GM18526 (cell line): ENCODE results near the gene SMYD3.

Source experiments
- POLR2A ChIP-seq: IDR thresholded peaks from 3 replicates; pipeline ENCODE4 v1.6.1; 2011; ENCODE audit not compliant: insufficient read length; ENCODE audit errors: extremely low read depth

SMYD3 gene

GRCh38 chr1:246506674-246507481 lies at the start of gene SMYD3:
TSS of gene SMYD3 (minus strand) at chr1:246507279.
- TF ChIP-seq POLR2A: peak; percentile 76

- TF ChIP-seq POLR2A: no peak
Observed at GRCh38 chr1:246554201-246554600, 47.1 kb upstream of the SMYD3 start.

DNA sequence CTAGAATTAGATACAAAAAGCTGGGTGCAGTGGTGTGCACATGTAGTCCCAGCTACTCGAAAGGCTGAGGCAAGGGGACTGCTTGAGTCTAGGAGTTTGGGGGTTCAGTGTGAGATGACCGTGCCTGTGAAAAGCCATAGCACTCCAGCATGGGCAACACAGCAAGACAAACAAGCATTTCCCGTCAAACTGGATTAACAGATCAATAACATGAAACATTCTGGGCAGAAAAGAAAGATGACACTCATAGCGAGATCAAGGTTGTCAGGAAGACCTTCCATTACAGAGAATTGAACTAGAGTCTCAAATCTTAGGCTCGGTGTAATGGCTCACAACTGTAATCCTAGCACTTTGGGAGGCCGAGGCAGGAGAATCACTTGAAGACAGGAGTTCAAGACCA lies 45.0 kb upstream of the SMYD3 start:
- no peak for TF ChIP-seq POLR2A

DNA sequence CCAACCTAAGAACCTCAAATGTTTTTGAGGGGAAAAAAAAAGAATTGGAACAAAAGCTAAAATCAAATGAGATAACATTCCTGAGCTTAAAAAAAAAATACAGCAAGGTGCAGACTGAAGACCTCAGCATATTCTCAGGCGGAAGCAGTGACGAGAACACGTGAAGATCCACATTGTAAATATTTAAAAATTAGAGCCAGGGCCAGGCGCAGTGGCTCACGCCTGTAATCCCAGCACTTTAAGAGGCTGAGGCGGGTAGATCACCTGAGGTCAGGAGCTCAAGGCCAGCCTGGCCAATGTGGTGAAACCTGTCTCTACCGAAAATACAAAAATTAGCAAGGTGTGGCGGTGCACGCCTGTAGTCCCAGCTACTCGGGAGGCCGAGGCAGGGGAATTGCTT lies 43.3 kb upstream of the SMYD3 start:
- TF ChIP-seq POLR2A: no peak

- no peak for TF ChIP-seq POLR2A
Observed at GRCh38 chr1:246549665-246550064, 42.6 kb upstream of the SMYD3 start.

DNA sequence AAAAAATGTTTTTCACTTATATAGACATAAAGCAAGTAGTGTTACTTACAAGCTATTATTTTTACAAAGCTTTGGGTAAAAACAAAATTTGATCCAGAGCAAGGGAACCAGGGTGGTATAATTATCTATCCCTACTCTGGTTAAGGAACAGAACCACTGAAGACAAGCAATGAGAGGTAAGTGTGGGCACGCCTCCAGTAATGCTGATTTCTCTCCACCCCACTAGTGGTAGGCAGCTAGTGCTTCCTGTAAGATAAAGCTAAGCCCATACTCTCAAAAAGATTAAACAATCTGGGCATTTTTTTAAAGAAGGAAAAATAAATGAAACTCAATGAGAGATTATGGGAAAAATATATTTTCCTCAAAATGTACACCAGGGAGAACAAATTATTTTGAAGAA lies 36.9 kb upstream of the SMYD3 start:
- TF ChIP-seq POLR2A: no peak

DNA sequence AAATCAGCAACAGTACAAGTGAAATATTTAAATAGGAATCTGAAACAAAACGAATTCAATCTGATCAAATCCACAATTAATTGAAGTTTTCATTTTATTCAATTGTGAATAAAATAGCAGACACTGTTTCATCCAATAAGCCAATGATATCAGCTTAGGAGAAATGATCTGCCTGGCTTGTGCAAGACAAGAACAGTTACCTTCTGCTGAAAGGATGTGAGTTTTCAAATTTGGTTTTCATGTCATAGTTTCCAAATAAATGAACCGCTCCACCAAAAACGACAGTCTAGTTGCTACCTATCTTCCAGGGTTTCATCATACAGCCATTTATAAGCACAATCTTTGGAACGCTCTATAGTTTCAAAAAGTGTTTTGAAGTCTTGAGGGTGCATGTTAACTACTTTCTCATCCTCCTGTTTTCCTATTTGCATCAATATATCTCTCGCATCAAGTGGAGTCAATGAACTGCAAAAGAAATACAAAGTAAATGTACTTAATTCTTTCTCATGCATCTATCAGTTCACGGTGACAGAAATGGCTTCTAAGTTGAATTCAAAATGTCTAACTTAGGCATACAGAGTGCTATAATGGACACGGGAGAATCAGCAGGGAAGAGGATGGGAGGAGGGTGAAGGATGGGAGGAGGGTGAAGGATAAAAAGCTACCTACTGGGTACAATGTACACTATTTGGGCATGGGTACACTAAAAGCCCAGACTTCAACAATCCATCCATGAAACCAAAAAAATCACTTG lies 33.8 kb upstream of the SMYD3 start:
- no peak for TF ChIP-seq POLR2A

DNA sequence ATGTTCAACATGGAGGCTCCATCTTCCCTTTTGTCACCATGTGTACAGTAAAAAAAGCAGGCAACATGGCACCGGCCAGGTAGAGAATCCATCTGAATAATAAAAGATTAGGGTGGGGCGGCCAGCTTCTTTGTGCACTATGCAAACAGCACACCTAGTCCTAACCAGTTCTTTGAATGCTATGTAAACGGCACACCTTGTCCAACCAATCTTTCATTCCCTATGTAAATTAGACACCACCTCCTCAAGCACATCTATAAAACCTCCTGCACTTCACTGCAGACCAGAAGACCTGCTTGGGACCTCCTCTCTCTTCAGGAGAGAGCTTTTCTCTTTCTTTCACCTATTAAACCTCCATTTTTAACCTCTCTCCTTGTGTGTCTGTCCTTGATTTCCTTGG lies 30.8 kb upstream of the SMYD3 start:
- TF ChIP-seq POLR2A: no peak

- TF ChIP-seq POLR2A: no peak
Observed at GRCh38 chr1:246537441-246537840, 30.4 kb upstream of the SMYD3 start.

DNA sequence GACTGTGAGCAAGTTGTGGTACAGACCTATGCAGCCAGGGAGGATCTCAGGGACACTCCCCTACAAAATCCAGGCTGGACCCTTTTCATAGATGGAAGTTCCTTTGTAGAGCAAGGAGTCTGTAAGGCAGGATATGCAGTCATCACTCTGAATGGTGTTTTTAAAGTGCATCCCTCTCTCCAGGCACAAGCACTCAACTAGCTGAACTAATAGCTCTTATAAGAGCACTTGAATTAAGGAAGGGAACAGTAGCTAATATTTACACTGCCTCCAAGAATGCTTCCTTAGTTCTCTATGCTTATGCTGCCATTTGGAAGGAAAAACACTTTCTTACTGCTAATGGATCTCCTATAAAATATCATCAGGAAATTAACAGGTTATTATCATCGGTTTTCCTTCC lies 27.0 kb upstream of the SMYD3 start:
- TF ChIP-seq POLR2A: no peak

DNA sequence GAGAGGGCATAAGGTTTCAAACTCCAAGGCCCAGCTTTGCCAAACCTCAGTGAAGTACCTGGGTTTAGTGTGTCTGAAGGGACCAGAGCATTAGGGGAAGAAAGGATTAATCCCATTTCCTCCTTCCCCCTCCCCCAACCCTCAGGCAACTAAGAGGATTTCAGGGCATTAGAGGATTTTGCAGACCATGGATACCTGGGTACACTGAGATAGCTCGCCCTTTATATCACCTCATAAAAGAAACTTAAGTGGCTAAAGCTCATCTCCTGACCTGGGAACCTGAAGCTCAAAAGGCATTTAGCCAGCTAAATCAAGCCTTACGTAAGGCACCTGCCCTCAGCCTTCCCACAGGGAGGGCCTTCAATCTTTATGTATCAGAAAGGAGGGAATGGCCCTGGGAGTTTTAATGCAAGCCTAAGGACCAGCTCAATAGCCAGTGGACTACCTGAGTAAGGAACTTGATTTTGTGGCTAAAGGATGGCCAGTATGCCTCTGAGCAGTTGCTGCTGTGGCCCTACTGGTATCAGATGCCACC lies 26.4 kb upstream of the SMYD3 start:
- TF ChIP-seq POLR2A: no peak

DNA sequence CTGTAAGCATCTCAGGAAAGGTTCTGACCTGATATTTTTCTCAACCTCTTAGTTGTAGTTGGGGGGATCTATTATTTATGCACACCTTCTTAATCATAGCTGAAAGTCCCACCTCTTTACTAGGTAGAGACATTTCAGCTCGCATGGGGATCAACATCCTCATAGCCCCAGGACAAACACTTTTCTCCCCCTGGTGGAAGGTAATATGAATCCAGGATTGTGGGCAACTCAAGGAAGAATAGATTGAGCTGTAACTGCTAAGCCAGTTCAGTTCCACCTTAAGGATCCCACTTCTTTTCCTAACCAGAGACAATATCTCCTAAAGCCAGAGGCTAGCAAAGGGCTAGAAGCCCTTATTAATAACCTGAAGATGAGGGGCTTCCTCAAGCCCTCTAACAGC lies 25.4 kb upstream of the SMYD3 start:
- TF ChIP-seq POLR2A: no peak

DNA sequence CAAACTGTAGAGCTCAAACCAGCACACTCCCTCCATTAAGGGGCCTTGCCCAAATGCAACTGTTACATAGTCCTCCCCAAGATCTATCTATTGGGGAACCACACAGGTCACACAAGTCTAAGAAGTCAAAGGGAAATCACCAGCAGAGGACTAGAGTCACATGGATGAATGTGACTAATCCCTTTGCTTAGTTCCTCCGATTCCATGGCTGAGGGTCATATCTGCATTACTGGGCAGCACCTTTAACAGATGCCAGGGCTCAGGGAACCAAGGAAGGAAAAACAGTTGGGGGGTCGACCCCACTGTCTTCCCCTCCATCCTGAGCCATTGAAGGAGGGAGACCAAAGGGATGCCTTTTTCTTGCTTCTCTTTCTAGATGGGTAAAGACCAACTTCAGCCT lies 23.4 kb upstream of the SMYD3 start:
- no peak for TF ChIP-seq POLR2A

GRCh38 chr1:246528933-246529731 lies 22.1 kb upstream of the SMYD3 start:
- TF ChIP-seq POLR2A: no peak

DNA sequence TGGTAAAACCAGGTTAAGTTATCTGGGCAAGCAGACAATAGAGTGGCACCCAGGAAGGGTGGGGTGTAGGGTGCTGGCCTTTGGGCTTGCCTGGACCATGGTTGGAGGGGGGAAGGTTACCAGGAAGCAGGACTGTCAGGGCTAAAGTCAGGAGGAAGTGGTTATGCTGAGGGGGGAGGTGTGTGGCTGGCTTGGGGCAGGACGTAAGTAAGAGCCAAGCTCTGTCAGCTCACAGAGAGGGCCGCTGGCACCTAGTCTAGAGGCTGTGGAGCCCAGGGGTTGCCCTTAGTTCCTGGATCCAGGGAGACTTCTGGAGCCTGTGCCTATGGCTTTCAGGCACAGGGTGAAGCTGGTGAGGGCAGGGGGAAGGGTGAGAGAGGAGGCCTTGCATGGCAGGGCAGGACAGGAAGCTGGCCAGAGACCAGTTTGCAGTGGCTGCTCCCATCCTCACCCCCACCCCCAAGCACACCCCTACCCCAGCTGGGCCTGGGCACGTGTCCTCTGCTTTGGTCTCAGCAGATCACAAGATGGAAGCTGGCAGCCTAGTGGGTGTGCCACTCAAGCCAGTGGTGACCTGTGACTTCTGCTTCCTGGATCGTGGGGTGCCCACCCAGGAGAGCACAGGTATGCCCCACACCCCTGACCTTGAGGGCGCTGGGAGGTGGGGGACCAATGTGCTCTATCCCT lies 20.5 kb upstream of the SMYD3 start:
- no peak for TF ChIP-seq POLR2A
